ENCODE data around the gene TRAIP.

TRAIP gene

GRCh38 chr3:49812916-49813496 lies 43.4 kb downstream of the TRAIP start:
- no peak overlapping the region for H3K27ac ChIP-seq
- TF ChIP-seq ZFX (IDR thresholded peaks at IDR 0.05) (no peak), CTCF (conservative IDR thresholded peaks at IDR 0.05) (no peak)

GRCh38 chr3:49807431-49808114 lies 48.8 kb downstream of the TRAIP start:
- H3K27ac ChIP-seq, result no peak overlapping the region
- no peak for TF ChIP-seq ZFX (IDR thresholded peaks at IDR 0.05)
- no peak for TF ChIP-seq CTCF (conservative IDR thresholded peaks at IDR 0.05)

- no peak overlapping the region for H3K27ac ChIP-seq
- no peak for TF ChIP-seq CTCF (conservative IDR thresholded peaks at IDR 0.05)
- no peak for TF ChIP-seq ZFX (IDR thresholded peaks at IDR 0.05)
Observed at GRCh38 chr3:49806850-49807249, 49.5 kb downstream of the TRAIP start.

GRCh38 chr3:49805897-49806701 lies 50.3 kb downstream of the TRAIP start:
- no peak for TF ChIP-seq CTCF (conservative IDR thresholded peaks at IDR 0.05)
- TF ChIP-seq ZFX (IDR thresholded peaks at IDR 0.05), result no peak
- peak overlapping the region; percentile 62 for H3K27ac ChIP-seq

- H3K27ac ChIP-seq, result peak overlapping the region; percentile 62
- TF ChIP-seq CTCF (conservative IDR thresholded peaks at IDR 0.05) (no peak), ZFX (IDR thresholded peaks at IDR 0.05) (no peak)
Observed at GRCh38 chr3:49805367-49805782, 51.0 kb downstream of the TRAIP start.

GRCh38 chr3:49804141-49805041 lies 52.0 kb downstream of the TRAIP start:
- H3K27ac ChIP-seq, result no peak overlapping the region; the same call in 1 of the 2 replicates
- TF ChIP-seq CTCF (conservative IDR thresholded peaks at IDR 0.05) (no peak), ZFX (IDR thresholded peaks at IDR 0.05) (no peak)
